Measurements from ENCODE around the gene IRAK2.

IRAK2 gene

GRCh38 chr3:10245081-10245712, 80.5 kb downstream of the IRAK2 start:
- Mint-ChIP-seq H3K4me1 (ENCODE audit: low read depth) (peaks cover 75% of the 10 kb centered on the region), H3K4me3 (no peak overlapping the region), H3K36me3 (ENCODE audit: low read depth) (peaks cover 47% of the 10 kb centered on the region), H3K27ac (no peak overlapping the region), H3K27me3 (no peaks in the 10 kb centered on the region), H3K9me3 (peaks cover 21% of the 10 kb centered on the region)

GRCh38 chr3:10247679-10248183, 83.0 kb downstream of the IRAK2 start:
- Mint-ChIP-seq H3K27ac (peak overlapping the region; percentile 93), H3K27me3 (no peaks in the 10 kb centered on the region), H3K36me3 (ENCODE audit: low read depth) (peaks cover 62% of the 10 kb centered on the region), H3K9me3 (peaks cover 21% of the 10 kb centered on the region), H3K4me1 (ENCODE audit: low read depth) (peaks cover 74% of the 10 kb centered on the region), H3K4me3 (peak overlapping the region; percentile 85)

GRCh38 chr3:10248184-10248983, 83.7 kb downstream of the IRAK2 start, which contains the start of gene TATDN2:
Gene TATDN2 (plus strand): TSS chr3:10248459. CDS start chr3:10249201, 742 bp downstream.
- Mint-ChIP-seq H3K27me3 (no peaks in the 10 kb centered on the region), H3K4me1 (ENCODE audit: low read depth) (peaks cover 74% of the 10 kb centered on the region), H3K4me3 (peak within 1 kb of the TSS; percentile 98), H3K36me3 (ENCODE audit: low read depth) (peaks cover 69% of the 10 kb centered on the region), H3K27ac (peak within 1 kb of the TSS; percentile 98), H3K9me3 (peaks cover 21% of the 10 kb centered on the region)

GRCh38 chr3:10248984-10249748, 84.4 kb downstream of the IRAK2 start:
- Mint-ChIP-seq H3K27me3 (no peaks in the 10 kb centered on the region), H3K27ac (peak overlapping the region; percentile 98), H3K4me1 (ENCODE audit: low read depth) (peaks cover 74% of the 10 kb centered on the region), H3K9me3 (peaks cover 16% of the 10 kb centered on the region), H3K4me3 (peak overlapping the region; percentile 98), H3K36me3 (ENCODE audit: low read depth) (peaks cover 71% of the 10 kb centered on the region)

- H3K27ac Mint-ChIP-seq: peak overlapping the region; percentile 98
- peak overlapping the region; percentile 98 for H3K4me3 Mint-ChIP-seq
- no peaks in the 10 kb centered on the region for H3K27me3 Mint-ChIP-seq
- peaks cover 11% of the 10 kb centered on the region for H3K9me3 Mint-ChIP-seq
- H3K4me1 Mint-ChIP-seq (ENCODE audit: low read depth): peaks cover 74% of the 10 kb centered on the region
- peaks cover 71% of the 10 kb centered on the region for H3K36me3 Mint-ChIP-seq (ENCODE audit: low read depth)
Measured at GRCh38 chr3:10249833-10250232, 85.1 kb downstream of the IRAK2 start.

- Mint-ChIP-seq H3K4me3 (peak overlapping the region; percentile 98), H3K27ac (peak overlapping the region; percentile 98), H3K4me1 (ENCODE audit: low read depth) (peaks cover 78% of the 10 kb centered on the region), H3K36me3 (ENCODE audit: low read depth) (peaks cover 72% of the 10 kb centered on the region), H3K27me3 (no peaks in the 10 kb centered on the region), H3K9me3 (peaks cover 3% of the 10 kb centered on the region)
Measured at GRCh38 chr3:10251006-10251405, 86.3 kb downstream of the IRAK2 start.

GRCh38 chr3:10253731-10254130, 89.0 kb downstream of the IRAK2 start:
- Mint-ChIP-seq H3K4me3 (no peak overlapping the region), H3K4me1 (ENCODE audit: low read depth) (peaks cover 77% of the 10 kb centered on the region), H3K27ac (peak overlapping the region; percentile 56)

GRCh38 chr3:10255835-10256234, 91.1 kb downstream of the IRAK2 start:
- Mint-ChIP-seq H3K4me1 (ENCODE audit: low read depth) (peaks cover 79% of the 10 kb centered on the region), H3K9me3 (no peaks in the 10 kb centered on the region), H3K27ac (peak overlapping the region; percentile 51), H3K27me3 (no peaks in the 10 kb centered on the region), H3K36me3 (ENCODE audit: low read depth) (peaks cover 81% of the 10 kb centered on the region), H3K4me3 (no peak overlapping the region)

More at GRCh38 chr3:10253731-10254130, 89.0 kb downstream of the IRAK2 start:
- Mint-ChIP-seq H3K9me3 (no peaks in the 10 kb centered on the region), H3K36me3 (ENCODE audit: low read depth) (peaks cover 78% of the 10 kb centered on the region), H3K27me3 (no peaks in the 10 kb centered on the region)

- H3K36me3 Mint-ChIP-seq (ENCODE audit: low read depth): peaks cover 81% of the 10 kb centered on the region
- peak overlapping the region; percentile 52 for H3K27ac Mint-ChIP-seq
- H3K9me3 Mint-ChIP-seq: no peaks in the 10 kb centered on the region
Measured at GRCh38 chr3:10259036-10259435, 94.3 kb downstream of the IRAK2 start.

GRCh38 chr3:10259798-10260197, 95.1 kb downstream of the IRAK2 start:
- Mint-ChIP-seq H3K36me3 (ENCODE audit: low read depth) (peaks cover 77% of the 10 kb centered on the region), H3K27me3 (no peaks in the 10 kb centered on the region), H3K27ac (peak overlapping the region; percentile 52)

More at GRCh38 chr3:10259036-10259435, 94.3 kb downstream of the IRAK2 start:
- Mint-ChIP-seq H3K4me1 (ENCODE audit: low read depth) (peaks cover 78% of the 10 kb centered on the region), H3K27me3 (no peaks in the 10 kb centered on the region), H3K4me3 (no peak overlapping the region)

GRCh38 chr3:10260211-10260701, 95.5 kb downstream of the IRAK2 start:
- Mint-ChIP-seq H3K36me3 (ENCODE audit: low read depth) (peaks cover 73% of the 10 kb centered on the region), H3K27me3 (no peaks in the 10 kb centered on the region), H3K4me1 (ENCODE audit: low read depth) (peaks cover 73% of the 10 kb centered on the region), H3K27ac (peak overlapping the region; percentile 52), H3K4me3 (no peak overlapping the region), H3K9me3 (no peaks in the 10 kb centered on the region)

More at GRCh38 chr3:10259798-10260197, 95.1 kb downstream of the IRAK2 start:
- H3K4me1 Mint-ChIP-seq (ENCODE audit: low read depth): peaks cover 77% of the 10 kb centered on the region
- no peak overlapping the region for H3K4me3 Mint-ChIP-seq
- no peaks in the 10 kb centered on the region for H3K9me3 Mint-ChIP-seq

GRCh38 chr3:10262027-10262426, 97.3 kb downstream of the IRAK2 start:
- H3K9me3 Mint-ChIP-seq: no peaks in the 10 kb centered on the region
- H3K36me3 Mint-ChIP-seq (ENCODE audit: low read depth): peaks cover 70% of the 10 kb centered on the region
- no peak overlapping the region for H3K4me3 Mint-ChIP-seq

GRCh38 chr3:10263646-10264363, 99.1 kb downstream of the IRAK2 start:
- Mint-ChIP-seq H3K36me3 (ENCODE audit: low read depth) (peaks cover 72% of the 10 kb centered on the region), H3K4me1 (ENCODE audit: low read depth) (peaks cover 73% of the 10 kb centered on the region), H3K4me3 (peak overlapping the region; percentile 71), H3K27me3 (no peaks in the 10 kb centered on the region), H3K9me3 (no peaks in the 10 kb centered on the region), H3K27ac (peak overlapping the region; percentile 92)

More at GRCh38 chr3:10262027-10262426, 97.3 kb downstream of the IRAK2 start:
- Mint-ChIP-seq H3K27me3 (no peaks in the 10 kb centered on the region), H3K27ac (peak overlapping the region; percentile 66), H3K4me1 (ENCODE audit: low read depth) (peaks cover 73% of the 10 kb centered on the region)

- Mint-ChIP-seq H3K4me3 (no peak overlapping the region), H3K27ac (peak overlapping the region; percentile 77), H3K36me3 (ENCODE audit: low read depth) (peaks cover 75% of the 10 kb centered on the region), H3K27me3 (no peaks in the 10 kb centered on the region), H3K4me1 (ENCODE audit: low read depth) (peaks cover 59% of the 10 kb centered on the region), H3K9me3 (no peaks in the 10 kb centered on the region)
Measured at GRCh38 chr3:10265833-10266232, 101.1 kb downstream of the IRAK2 start.

All from stimulated activated naive CD8-positive, alpha-beta T cell treated with anti-CD3 and anti-CD28 coated beads, Interleukin-15, Interleukin-2, amounts not matched to agents 100 ng/mL and 50 ng/mL, for 24 hours (primary cell).